H1 (cell line): Measurements from ENCODE around the gene GRID2. TPM values are rescaled to one million over a fixed set of nuclear protein-coding genes. Genes with fewer than 3 reads are reported as not detected.

Source experiments
- CTCF ChIA-PET: fragments of 300-600 bp; sonication (Branson Sonifier 250); formaldehyde crosslinking; loops from one replicate; lab custom pipeline; 2021; ENCODE audit not compliant: partially characterized antibody; lab: Charles Lee
- POLR2A ChIA-PET: fragments of 300-600 bp; sonication (Branson Sonifier 250); formaldehyde crosslinking; loops from one replicate; lab custom pipeline; 2021; ENCODE audit warnings: inconsistent platforms; ENCODE audit not compliant: partially characterized antibody; lab: Charles Lee
- DNase-seq, 2 experiments: peaks; one replicate each; pipeline versions ENCODE4 v3.0.0 to v3.0.0-alpha.2; 2010 to 2022; ENCODE audit warnings: low spot score in 2 of 2, low read depth in 1 of 2, mixed read lengths in 1 of 2
- FAIRE-seq: peaks from 2 replicates; lab custom pipeline; 2011; peaks lifted over from hg19 to GRCh38; lab: Jason Lieb, UNC
- H2AFZ ChIP-seq: 2 replicates; pipeline ENCODE4 v1.8.1; 2012; ENCODE audit warnings: low read length, inconsistent platforms
- H2AK5ac ChIP-seq: 2 replicates; pipeline ENCODE4 v1.6.1; 2013; ENCODE audit warnings: low read depth, low read length
- H2BK120ac ChIP-seq: replicated peaks from 2 replicates; pipeline ENCODE3; 2013; ENCODE audit warnings: low read depth, low read length, inconsistent platforms
- H2BK12ac ChIP-seq: 2 replicates; pipeline ENCODE4 v1.6.1; 2013; ENCODE audit warnings: low read depth, low read length
- H2BK15ac ChIP-seq: 2 replicates; pipeline ENCODE4 v1.6.1; 2013; ENCODE audit warnings: low read length
- H2BK20ac ChIP-seq: 2 replicates; pipeline ENCODE4 v1.6.1; 2013; ENCODE audit warnings: low read length
- H2BK5ac ChIP-seq: 2 replicates; pipeline ENCODE4 v1.6.1; 2013; ENCODE audit warnings: low read depth, low read length
- H3K14ac ChIP-seq: 2 replicates; pipeline ENCODE4 v1.6.1; 2013; ENCODE audit warnings: inconsistent platforms; ENCODE audit not compliant: insufficient read length
- H3K18ac ChIP-seq: 2 replicates; pipeline ENCODE4 v1.6.1; 2013; ENCODE audit warnings: low read length; ENCODE audit errors: extremely low read depth
- H3K23ac ChIP-seq: 2 replicates; pipeline ENCODE4 v1.6.1; 2013; ENCODE audit warnings: inconsistent platforms; ENCODE audit not compliant: insufficient read length
- H3K23me2 ChIP-seq: 2 replicates; pipeline ENCODE4 v1.6.1; 2013; ENCODE audit warnings: low read depth, low read length
- H3K27ac ChIP-seq: 2 replicates; pipeline ENCODE4 v1.6.1; 2011; ENCODE audit warnings: low read depth, low read length, inconsistent platforms
- H3K27me3 ChIP-seq, 4 experiments: replicated peaks in 1 of 4; 1 replicate in 1 of 4; 2 replicates in 3 of 4; pipeline versions ENCODE4 v1.6.1 to v1.8.1; 2011 to 2013; ENCODE audit warnings: low read length in 3 of 4, mild to moderate bottlenecking in 3 of 4, inconsistent platforms in 2 of 4, mixed read lengths in 2 of 4, moderate library complexity in 1 of 4; ENCODE audit not compliant: control insufficient read depth in 3 of 4, insufficient read depth in 3 of 4; ENCODE audit errors: extremely low read depth in 1 of 4
- H3K36me3 ChIP-seq, 4 experiments: 2 replicates each; pipeline versions ENCODE4 v1.6.1 to v1.8.1; 2011 to 2013; ENCODE audit warnings: mild to moderate bottlenecking in 4 of 4, low read length in 3 of 4, moderate library complexity in 2 of 4, control low read depth in 1 of 4, inconsistent platforms in 1 of 4; ENCODE audit not compliant: insufficient read depth in 4 of 4, control insufficient read depth in 2 of 4
- H3K4ac ChIP-seq: replicated peaks from 2 replicates; pipeline ENCODE3; 2013; ENCODE audit warnings: low read length, low read depth, mixed read lengths, inconsistent platforms; ENCODE audit not compliant: insufficient read length
- H3K4me1 ChIP-seq, 4 experiments: replicated peaks in 1 of 4; 1 replicate in 1 of 4; 2 replicates in 3 of 4; pipeline versions ENCODE4 v1.6.1 to v1.8.1; 2011 to 2013; ENCODE audit warnings: low read length in 3 of 4, inconsistent platforms in 2 of 4, mixed read lengths in 1 of 4; ENCODE audit not compliant: insufficient read depth in 4 of 4, control insufficient read depth in 3 of 4
- H3K4me2 ChIP-seq, 2 experiments: 2 replicates each; pipeline versions ENCODE4 v1.6.1 to v1.8.1; 2011 to 2013; ENCODE audit warnings: low read depth in 2 of 2, low read length in 2 of 2, control low read depth in 1 of 2, inconsistent platforms in 1 of 2, mild to moderate bottlenecking in 1 of 2; ENCODE audit not compliant: insufficient read depth in 1 of 2
- H3K4me3 ChIP-seq, 4 experiments: fragments of 200-600, 300-600 bp in 1 of 4; sonication (generic), shearing (Covaris generic), sonication (Bioruptor Twin) in 1 of 4; 2 replicates each; pipeline versions ENCODE4 v1.5.1 to v1.8.1; 2011 to 2016; ENCODE audit warnings: low read length in 4 of 4, low read depth in 3 of 4, control low read depth in 2 of 4, inconsistent platforms in 2 of 4, mild to moderate bottlenecking in 2 of 4, mixed read lengths in 1 of 4, moderate library complexity in 1 of 4; ENCODE audit not compliant: insufficient read depth in 2 of 4; ENCODE audit errors: extremely low read depth in 1 of 4
- H3K56ac ChIP-seq: replicated peaks from 2 replicates; pipeline ENCODE3; 2013; ENCODE audit warnings: low read depth, mild to moderate bottlenecking, mixed read lengths, low read length, inconsistent platforms; ENCODE audit not compliant: insufficient read length
- H3K79me1 ChIP-seq: 2 replicates; pipeline ENCODE4 v1.6.1; 2013; ENCODE audit warnings: low read depth, low read length, control low read depth
- H3K79me2 ChIP-seq, 2 experiments: 2 replicates each; pipeline versions ENCODE4 v1.6.1 to v1.8.1; 2012 to 2013; ENCODE audit warnings: low read length in 2 of 2, mild to moderate bottlenecking in 2 of 2, inconsistent platforms in 1 of 2; ENCODE audit not compliant: insufficient read depth in 2 of 2, control insufficient read depth in 1 of 2
- H3K9ac ChIP-seq, 4 experiments: replicated peaks in 1 of 4; 1 replicate in 1 of 4; 2 replicates in 3 of 4; pipeline versions ENCODE4 v1.6.1 to v1.8.1; 2011 to 2013; ENCODE audit warnings: low read depth in 3 of 4, low read length in 3 of 4, control low read depth in 2 of 4, mild to moderate bottlenecking in 2 of 4, moderate library complexity in 2 of 4, inconsistent platforms in 1 of 4; ENCODE audit errors: extremely low read depth in 1 of 4
- H3K9me3 ChIP-seq, 2 experiments: 2 replicates each; pipeline versions ENCODE4 v1.6.1 to v1.8.1; 2012 to 2013; ENCODE audit warnings: mild to moderate bottlenecking in 2 of 2, moderate library complexity in 2 of 2, control low read depth in 1 of 2, inconsistent platforms in 1 of 2, low read depth in 1 of 2, low read length in 1 of 2, mixed read lengths in 1 of 2; ENCODE audit not compliant: insufficient read depth in 2 of 2
- H4K20me1 ChIP-seq, 2 experiments: replicated peaks in 1 of 2; 2 replicates each; pipeline versions ENCODE3 to v1.8.1; 2011 to 2013; ENCODE audit warnings: inconsistent platforms in 2 of 2, low read length in 2 of 2, mild to moderate bottlenecking in 1 of 2; ENCODE audit not compliant: insufficient read depth in 2 of 2, control insufficient read depth in 1 of 2
- H4K5ac ChIP-seq: 2 replicates; pipeline ENCODE4 v1.6.1; 2013; ENCODE audit warnings: low read length, low read depth, mixed read lengths, inconsistent platforms; ENCODE audit not compliant: insufficient read length
- H4K8ac ChIP-seq: 2 replicates; pipeline ENCODE4 v1.8.0; 2013; ENCODE audit warnings: mild to moderate bottlenecking, moderate library complexity, low read length, inconsistent platforms; ENCODE audit not compliant: insufficient read depth; ENCODE audit errors: extremely low read depth
- H4K91ac ChIP-seq: replicated peaks from 2 replicates; pipeline ENCODE3; 2013; ENCODE audit warnings: low read length, mixed read lengths, inconsistent platforms; ENCODE audit not compliant: insufficient read length
- ATF2 ChIP-seq: IDR thresholded peaks from 2 replicates; pipeline ENCODE4 v1.6.1; 2012; ENCODE audit warnings: low read length, inconsistent platforms
- ATF3 ChIP-seq: IDR thresholded peaks from 2 replicates; pipeline ENCODE4 v1.6.1; 2011; ENCODE audit warnings: low read depth, mild to moderate bottlenecking, low read length; ENCODE audit not compliant: insufficient read depth
- CTBP2 ChIP-seq: IDR thresholded peaks from 2 replicates; pipeline ENCODE4 v1.7.0; 2011; ENCODE audit warnings: borderline replicate concordance, mild to moderate bottlenecking, moderate library complexity, mixed read lengths, low read length; ENCODE audit not compliant: insufficient read depth, insufficient read length
- EP300 ChIP-seq, 2 experiments: IDR thresholded peaks; 1 replicate in 1 of 2; 2 replicates in 1 of 2; pipeline ENCODE4 v1.6.1; 2011 to 2012; ENCODE audit warnings: low read depth in 2 of 2, low read length in 2 of 2, mild to moderate bottlenecking in 2 of 2, borderline replicate concordance in 1 of 2, inconsistent platforms in 1 of 2, moderate library complexity in 1 of 2
- EZH2 ChIP-seq: fragments of 200-600 bp; sonication (generic); IDR thresholded peaks from 2 replicates; pipeline ENCODE4 v1.7.1; 2012; ENCODE audit warnings: low read depth, mild to moderate bottlenecking, moderate library complexity, low read length, inconsistent platforms; ENCODE audit not compliant: severe bottlenecking
- JUND ChIP-seq: IDR thresholded peaks from 2 replicates; pipeline ENCODE4 v1.6.1; 2011; ENCODE audit warnings: mild to moderate bottlenecking, improper control_type of control experiment, low read length
- SAP30 ChIP-seq: fragments of 300-600 bp; sonication (generic); IDR thresholded peaks from 2 replicates; pipeline ENCODE4 v1.7.1; 2012; ENCODE audit warnings: low read length, moderate library complexity, mild to moderate bottlenecking, inconsistent platforms; ENCODE audit not compliant: insufficient read depth, insufficient replicate concordance
- SIRT6 ChIP-seq: IDR thresholded peaks from one replicate; pipeline ENCODE4 v1.7.1; 2012; ENCODE audit warnings: low read length, inconsistent platforms
- SP2 ChIP-seq: IDR thresholded peaks from 2 replicates; pipeline ENCODE4 v1.6.1; 2012; ENCODE audit warnings: mild to moderate bottlenecking, low read length, inconsistent platforms
- ZNF274 ChIP-seq: IDR thresholded peaks from 2 replicates; pipeline ENCODE4 v1.7.0; 2012; ENCODE audit warnings: low read length, borderline replicate concordance; ENCODE audit errors: extremely low read depth
- WGBS, 2 experiments: shearing (Covaris generic) in 1 of 2; methylation state at CpG; one replicate each; pipeline versions ENCODE4 v1.1.6 to v1.1.7; 2013 to 2015; ENCODE audit warnings: low lambda C conversion rate in 2 of 2, mixed read lengths in 2 of 2, inconsistent platforms in 1 of 2, low coverage in 1 of 2, missing lambda C conversion rate in 1 of 2; ENCODE audit not compliant: insufficient replicate concordance in 2 of 2, insufficient coverage in 1 of 2, insufficient read length in 1 of 2; ENCODE audit errors: extremely low coverage in 1 of 2, missing lambda C conversion rate in 1 of 2; 5-methylcytosine and 5-hydroxymethylcytosine counted together
- polyA plus RNA-seq, 7 experiments: library from polyadenylated mRNA; depleted of rRNA in 3 of 7; stranded (reverse) in 5 of 7; unstranded in 2 of 7; fragments of >200 nt in 5 of 7; fragments of 200-250 nt in 2 of 7; gene quantifications; 1 replicate in 5 of 7; 2 replicates in 1 of 7; 4 replicates in 1 of 7; pipeline versions ENCODE4 v1.2.1 to v1.2.3, GENCODE V29; 2011 to 2013; ENCODE audit warnings: missing spikeins in 2 of 7, mixed read lengths in 2 of 7
- total RNA-seq: library from RNA; stranded (reverse); fragmentation: NEBNext Ultra II Directional; extraction: Animal tissue kit (Norgen Biotek cat#: 25700); gene quantifications from 2 replicates; pipeline ENCODE4 v1.2.1, GENCODE V29; 2021

Gene GRID2
- total and polyA plus RNA-seq, 2 of the 8 experiments (the other 6 are each of a cell fraction or from before 2014, with no cell fraction given), result 31.1 to 81.9 TPM

GRCh38 chr4:92776080-92776479 lies 472.3 kb downstream of the GRID2 start:
- Histone ChIP-seq H4K20me1 (no peaks in the 10 kb centered on the region), H2AK5ac (no peak overlapping the region), H2BK120ac (no peak overlapping the region), H2BK15ac (no peak overlapping the region), H3K36me3 (peaks cover 0 to 6% (median 0%) of the 10 kb centered on the region in 4 experiments; a peak in 1 of 8 replicates), H3K4ac (no peak overlapping the region), H3K18ac (no peak overlapping the region), H2AFZ (no peak overlapping the region), H3K27me3 (no peaks in the 10 kb centered on the region), H4K5ac (no peak overlapping the region), H2BK5ac (no peak overlapping the region), H3K79me1 (no peaks in the 10 kb centered on the region; the same call in 1 of the 2 replicates), H4K91ac (no peak overlapping the region), H3K23ac (no peak overlapping the region), H3K4me2 (no peak overlapping the region), H2BK20ac (no peak overlapping the region), H2BK12ac (no peak overlapping the region), H3K23me2 (no peaks in the 10 kb centered on the region), H3K4me1 (no peaks in the 10 kb centered on the region), H3K9ac (no peak overlapping the region), H3K14ac (no peak overlapping the region), H3K79me2 (peaks cover 0 to 8% of the 10 kb centered on the region in 2 experiments; a peak in 2 of 4 replicates), H3K9me3 (no peaks in the 10 kb centered on the region), H3K4me3 (no peak overlapping the region), H4K8ac (no peak overlapping the region), H3K27ac (no peak overlapping the region), H3K56ac (no peak overlapping the region)
- 92% methylated on average over 3 of the region's 3 CpGs; no CpG with 5 or more reads in 1 of the 2 experiments for WGBS, 2 experiments
- FAIRE-seq (no peak), DNase-seq (no peak)
- ChIA-PET POLR2A (no interaction called here), CTCF (no interaction called here)
- TF ChIP-seq SIRT6, result no peak
- TF ChIP-seq SP2, result no peak
- no peak for TF ChIP-seq EP300 (IDR thresholded peaks at IDR 0.05; ENCODE audit: borderline replicate concordance in 1 of 2, low read depth in 2 of 2, low read length in 2 of 2)
- no peak for TF ChIP-seq JUND
- no peak for TF ChIP-seq ATF2
- no peak for TF ChIP-seq CTBP2
- TF ChIP-seq EZH2, result no peak
- TF ChIP-seq ZNF274, result no peak
- no peak for TF ChIP-seq ATF3
- TF ChIP-seq SAP30, result no peak
